GM18951 (cell line): ENCODE results near the gene RNF44.

Experiments
- POLR2A ChIP-seq: IDR thresholded peaks from 4 replicates; pipeline ENCODE4 v1.6.1; 2011; ENCODE audit warnings: mild to moderate bottlenecking; ENCODE audit not compliant: insufficient read length, insufficient read depth; ENCODE audit errors: extremely low read depth
- in situ Hi-C: fragments of 300-500 bp; cut with MboI; formaldehyde crosslinking; loops from one replicate; pipeline ENCODE4 v1.12.0; 2022; ENCODE audit warnings: low sequenced_read_pairs, mixed read lengths, inconsistent platforms; ENCODE audit not compliant: unreplicated experiment

RNF44 gene

DNA sequence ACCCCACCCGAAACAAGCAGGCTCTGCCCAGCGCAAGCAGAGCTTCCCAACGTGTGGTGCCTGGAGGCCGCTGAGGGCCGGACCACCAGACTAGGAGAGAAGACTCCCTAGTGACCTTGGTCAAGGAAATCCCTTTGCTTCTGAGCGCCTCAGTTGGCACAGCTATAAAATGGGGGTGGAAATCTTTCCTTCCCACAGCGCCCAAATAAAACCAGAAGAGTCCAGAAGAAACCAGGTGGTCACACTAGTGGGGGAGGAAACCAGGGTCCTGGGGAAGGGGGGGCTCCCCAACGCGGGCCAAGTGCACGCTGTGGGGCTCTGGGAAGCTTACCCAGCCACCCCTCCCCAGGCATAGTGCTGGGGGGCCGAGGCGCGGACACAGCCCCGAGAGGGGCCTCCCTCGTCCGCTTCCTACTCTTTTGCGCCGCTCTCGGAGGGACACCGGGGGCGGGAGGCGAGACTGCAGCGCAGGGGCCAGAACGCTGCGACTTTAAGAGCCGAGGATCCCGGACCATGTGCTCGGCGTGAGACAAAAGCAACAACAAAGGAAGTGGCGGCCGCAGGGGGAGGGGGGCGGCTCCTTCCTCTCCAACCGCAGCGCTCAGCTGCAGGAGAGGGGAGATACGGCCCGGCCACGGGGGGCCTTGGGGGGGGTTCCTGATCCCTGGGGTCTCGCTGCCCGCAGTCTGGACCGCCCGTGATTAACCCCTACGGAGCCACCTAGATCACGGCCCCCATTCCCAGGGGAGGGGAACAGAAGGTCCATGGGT, 885 bp downstream of the RNF44 start:
- peak; percentile 43 for TF ChIP-seq POLR2A
- in situ Hi-C loops: no loop called here

GRCh38 chr5:176535664-176536131, 1.5 kb downstream of the RNF44 start:
- no peak for TF ChIP-seq POLR2A
- in situ Hi-C loops: no loop called here

- in situ Hi-C loops: no loop called here
- peak; percentile 64 for TF ChIP-seq POLR2A
Observed at GRCh38 chr5:176535101-176535663, 2.0 kb downstream of the RNF44 start.

DNA sequence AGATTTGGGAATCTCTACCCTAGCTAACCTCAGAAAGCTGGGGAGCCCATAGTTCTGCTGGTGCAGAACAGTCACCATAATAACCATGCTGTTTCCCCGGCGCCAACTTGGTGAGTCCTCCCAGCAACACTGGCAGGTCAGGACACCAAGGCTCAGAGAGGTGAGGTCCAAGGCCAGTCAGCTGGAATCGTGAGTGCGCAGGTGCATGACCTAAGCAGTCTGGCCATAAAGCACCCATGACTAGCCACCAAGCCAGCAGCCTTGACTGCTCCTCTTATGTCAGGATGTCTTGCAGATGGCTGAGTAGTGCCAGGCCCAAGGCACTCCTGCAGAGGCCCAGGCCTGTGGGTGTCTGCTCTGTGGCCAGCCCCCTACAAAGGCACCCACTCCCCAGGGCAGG, 2.6 kb downstream of the RNF44 start:
- TF ChIP-seq POLR2A: peak; percentile 3
- in situ Hi-C loops: no loop called here

GRCh38 chr5:176533894-176534611, 3.1 kb downstream of the RNF44 start:
- peak; percentile 13 for TF ChIP-seq POLR2A
- in situ Hi-C loops: no loop called here

GRCh38 chr5:176533390-176533789, 3.8 kb downstream of the RNF44 start:
- in situ Hi-C loops: no loop called here
- no peak for TF ChIP-seq POLR2A

DNA sequence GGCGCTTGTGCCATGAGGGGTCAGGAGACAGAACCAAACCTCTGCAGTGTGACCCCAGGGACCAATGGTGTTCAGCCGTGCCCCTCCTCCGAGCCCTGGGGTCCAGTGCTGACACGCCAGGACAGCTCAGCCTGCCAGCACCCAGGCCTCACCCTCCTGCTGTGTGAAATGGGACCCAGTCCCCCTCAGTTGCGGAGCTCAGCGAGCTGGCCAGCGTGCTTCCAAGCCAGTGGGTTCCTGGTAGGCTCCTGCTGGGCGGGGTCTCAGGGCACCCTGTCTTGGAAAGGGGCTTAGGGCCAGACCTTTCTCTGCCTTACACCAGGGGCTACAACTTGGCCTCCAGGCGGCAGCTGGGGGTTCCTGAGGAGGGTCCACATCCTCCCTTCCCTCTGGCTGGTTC, 4.4 kb downstream of the RNF44 start:
- in situ Hi-C loops: no loop called here
- TF ChIP-seq POLR2A: no peak

DNA sequence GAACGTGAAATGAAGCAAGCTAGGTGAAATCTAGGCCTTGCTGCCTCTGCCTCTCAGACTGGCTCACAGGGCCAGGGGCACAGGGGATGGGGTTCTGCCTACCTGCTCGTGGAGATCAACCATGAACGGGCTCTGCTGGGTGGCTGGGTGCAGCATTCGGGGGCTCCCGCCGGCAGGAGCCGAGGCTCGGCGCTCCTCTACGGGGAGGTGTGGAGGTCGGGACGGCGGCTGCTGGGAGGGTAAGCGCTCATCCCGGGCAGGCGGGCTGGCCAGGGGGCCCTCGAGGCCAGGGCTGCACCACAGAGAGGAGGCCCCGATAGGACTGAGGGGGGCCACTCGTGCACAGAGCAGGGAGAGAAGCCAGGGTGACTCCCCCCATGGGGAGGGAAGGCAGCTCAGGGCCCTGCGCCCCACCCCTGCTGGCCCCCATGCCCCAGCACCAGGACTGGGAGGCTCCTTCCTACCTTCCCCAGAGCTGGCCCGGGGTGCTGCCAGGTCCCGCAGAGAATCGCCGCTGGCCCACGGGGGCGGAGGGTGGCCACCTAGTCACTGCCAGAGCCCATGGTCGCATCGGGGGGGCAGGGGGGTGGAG, 5.2 kb downstream of the RNF44 start:
- in situ Hi-C loops: no loop called here

GRCh38 chr5:176530983-176531901, 6.0 kb downstream of the RNF44 start:
- in situ Hi-C loops: no loop called here
- TF ChIP-seq POLR2A: no peak

More for the DNA sequence above, 5.2 kb downstream of the RNF44 start:
- TF ChIP-seq POLR2A: no peak

- in situ Hi-C loops: no loop called here
- TF ChIP-seq POLR2A: no peak
Observed at GRCh38 chr5:176530393-176530982, 6.7 kb downstream of the RNF44 start.

DNA sequence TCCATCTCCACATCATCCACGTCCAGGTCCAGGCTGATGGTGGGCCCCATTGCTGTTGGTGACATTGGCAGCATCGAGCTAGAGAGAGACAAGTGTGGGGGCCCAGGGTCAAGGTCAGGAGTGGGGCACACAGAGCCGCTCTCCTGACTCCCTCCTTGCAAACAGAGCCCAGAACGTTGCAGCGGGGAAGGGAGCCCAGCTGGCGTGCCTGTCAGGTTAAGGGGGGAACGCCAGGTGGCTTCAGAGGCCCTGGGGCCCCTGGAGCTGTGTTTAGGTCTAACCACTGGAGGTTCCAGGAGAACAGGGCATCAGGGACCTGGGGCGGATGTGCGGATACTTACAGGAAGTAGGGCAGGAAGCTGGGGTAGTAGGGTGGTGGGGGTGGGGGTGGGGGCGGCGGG, 7.5 kb downstream of the RNF44 start:
- TF ChIP-seq POLR2A: no peak
- in situ Hi-C loops: no loop called here

DNA sequence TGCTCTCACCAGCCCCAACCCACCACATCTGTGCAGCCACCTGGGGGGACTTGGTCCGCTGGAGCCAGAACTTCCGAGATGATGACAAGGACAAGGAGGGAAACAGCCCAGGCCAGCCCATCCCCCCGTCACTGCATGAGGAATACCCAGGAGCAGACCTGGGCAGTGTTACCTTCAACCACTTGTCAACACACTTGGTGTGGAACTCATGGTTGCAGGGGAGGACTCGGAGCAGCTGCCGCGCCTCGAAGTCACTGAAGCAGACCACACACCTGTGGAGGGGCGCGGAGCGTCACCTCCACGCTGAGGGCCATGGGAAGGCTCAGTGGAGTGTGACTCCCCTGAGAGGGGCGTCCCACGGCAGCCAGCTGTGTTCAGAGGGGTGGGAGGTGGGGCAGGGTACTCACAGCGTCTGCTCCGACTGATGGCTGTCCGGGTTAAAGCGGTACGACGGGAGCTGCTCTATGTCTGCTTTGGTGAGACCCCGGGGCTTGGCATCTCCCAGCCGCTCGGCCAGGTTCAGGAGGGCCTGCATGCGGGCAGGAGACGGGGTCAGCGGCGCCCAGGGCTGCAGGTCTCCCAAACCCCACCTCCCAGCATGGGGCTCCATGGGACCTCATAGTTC, 8.0 kb downstream of the RNF44 start:
- in situ Hi-C loops: no loop called here

More for the DNA sequence above, 8.0 kb downstream of the RNF44 start:
- TF ChIP-seq POLR2A: no peak
